Endothelial cell of umbilical vein (primary cell): ENCODE data around the gene C12orf76.

Experiments
- EZH2 ChIP-seq: IDR thresholded peaks from 2 replicates; pipeline ENCODE4 v1.6.1; 2012; ENCODE audit warnings: borderline replicate concordance, low read depth, mild to moderate bottlenecking, moderate library complexity, low read length, inconsistent platforms; ENCODE audit not compliant: severe bottlenecking
- JUN ChIP-seq: IDR thresholded peaks from 2 replicates; pipeline ENCODE4 v1.6.1; 2011; ENCODE audit warnings: borderline replicate concordance, low read depth; ENCODE audit not compliant: insufficient read length, insufficient read depth
- MYC ChIP-seq: IDR thresholded peaks from one replicate; pipeline ENCODE4 v1.6.1; 2011; ENCODE audit warnings: mild to moderate bottlenecking, low read depth, low read length
- POLR2A ChIP-seq: IDR thresholded peaks from 2 replicates; pipeline ENCODE4 v1.6.1; 2012; ENCODE audit warnings: low read depth, mild to moderate bottlenecking, control low read depth, low read length
- POLR2AphosphoS5 ChIP-seq: IDR thresholded peaks from 2 replicates; pipeline ENCODE4 v1.6.1; 2012; ENCODE audit warnings: low read depth, mild to moderate bottlenecking, control low read depth, low read length, moderate library complexity; ENCODE audit not compliant: insufficient read depth
- TF ChIP-seq, protein P1 (sequence below), 2 donors: IDR thresholded peaks; 1 replicate in 1 of 2; 2 replicates in 1 of 2; pipeline ENCODE4 v1.5.1; 2011; ENCODE audit warnings: low read length in 2 of 2, mild to moderate bottlenecking in 2 of 2, moderate library complexity in 2 of 2, control low read depth in 1 of 2, inconsistent platforms in 1 of 2, low read depth in 1 of 2; ENCODE audit not compliant: insufficient read depth in 1 of 2; ENCODE audit errors: extremely low read depth in 1 of 2
- TF ChIP-seq, protein P2 (sequence below): IDR thresholded peaks from 2 replicates; pipeline ENCODE4 v1.6.1; 2011; ENCODE audit not compliant: insufficient read depth, insufficient read length

DNA sequence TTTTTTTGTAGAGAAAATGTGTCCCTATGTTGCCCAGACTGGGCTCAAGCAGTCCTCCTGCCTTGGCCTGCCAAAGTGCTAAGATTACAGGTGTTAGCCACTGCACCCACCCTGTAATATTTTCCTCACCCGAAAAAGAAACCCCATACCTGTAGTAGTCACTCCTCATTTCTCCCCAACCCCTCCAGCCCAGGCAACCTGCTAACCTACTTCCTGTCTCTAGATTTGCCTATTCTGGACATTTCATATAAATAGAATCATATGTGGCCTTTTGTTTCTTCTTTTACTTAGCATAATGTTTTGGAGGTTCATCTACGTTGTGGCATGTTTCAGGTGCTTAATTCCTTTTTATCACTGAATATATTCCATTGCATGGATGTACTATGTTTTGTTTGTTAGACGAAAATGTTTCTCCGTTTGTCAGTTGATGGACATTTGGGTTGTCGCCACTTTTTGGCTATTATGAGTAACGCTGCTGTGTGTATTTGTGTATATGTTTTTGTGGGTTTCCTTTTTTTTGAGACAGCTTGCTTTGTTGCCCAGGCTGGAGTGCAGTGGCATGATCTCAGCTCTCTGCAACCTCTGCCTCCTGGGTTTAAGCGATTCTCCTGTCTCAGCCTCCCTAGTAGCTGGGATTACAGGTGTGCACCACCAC, 42.9 kb downstream of the C12orf76 start:
- TF ChIP-seq, protein P1, sequence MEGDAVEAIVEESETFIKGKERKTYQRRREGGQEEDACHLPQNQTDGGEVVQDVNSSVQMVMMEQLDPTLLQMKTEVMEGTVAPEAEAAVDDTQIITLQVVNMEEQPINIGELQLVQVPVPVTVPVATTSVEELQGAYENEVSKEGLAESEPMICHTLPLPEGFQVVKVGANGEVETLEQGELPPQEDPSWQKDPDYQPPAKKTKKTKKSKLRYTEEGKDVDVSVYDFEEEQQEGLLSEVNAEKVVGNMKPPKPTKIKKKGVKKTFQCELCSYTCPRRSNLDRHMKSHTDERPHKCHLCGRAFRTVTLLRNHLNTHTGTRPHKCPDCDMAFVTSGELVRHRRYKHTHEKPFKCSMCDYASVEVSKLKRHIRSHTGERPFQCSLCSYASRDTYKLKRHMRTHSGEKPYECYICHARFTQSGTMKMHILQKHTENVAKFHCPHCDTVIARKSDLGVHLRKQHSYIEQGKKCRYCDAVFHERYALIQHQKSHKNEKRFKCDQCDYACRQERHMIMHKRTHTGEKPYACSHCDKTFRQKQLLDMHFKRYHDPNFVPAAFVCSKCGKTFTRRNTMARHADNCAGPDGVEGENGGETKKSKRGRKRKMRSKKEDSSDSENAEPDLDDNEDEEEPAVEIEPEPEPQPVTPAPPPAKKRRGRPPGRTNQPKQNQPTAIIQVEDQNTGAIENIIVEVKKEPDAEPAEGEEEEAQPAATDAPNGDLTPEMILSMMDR (IDR thresholded peaks at IDR 0.05; ENCODE audit: extremely low read depth in 1 of 2, insufficient read depth in 1 of 2, low read depth in 1 of 2, low read length in 2 of 2): no peak
- TF ChIP-seq POLR2A: no peak
- TF ChIP-seq EZH2: no peak
- no peak for TF ChIP-seq POLR2AphosphoS5
- no peak for TF ChIP-seq MYC
- TF ChIP-seq JUN: no peak
- TF ChIP-seq, protein P2, sequence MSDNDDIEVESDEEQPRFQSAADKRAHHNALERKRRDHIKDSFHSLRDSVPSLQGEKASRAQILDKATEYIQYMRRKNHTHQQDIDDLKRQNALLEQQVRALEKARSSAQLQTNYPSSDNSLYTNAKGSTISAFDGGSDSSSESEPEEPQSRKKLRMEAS: no peak
